Hippocampal formation (tissue), 2 donors: Measurements from ENCODE around the gene SVIL.

Experiments used
- DNase-seq, 2 donors: peaks; one replicate each; lab custom pipeline; 2025; lab: John Stamatoyannopoulos, UW

Gene SVIL

GRCh38 chr10:29634764-29635625, at the start of gene SVIL:
SVIL (minus strand) TSS chr10:29634971; CDS start chr10:29555058, 79,913 bp downstream.
- no peak for DNase-seq

- no peak for DNase-seq
These were observed 47.1 kb upstream of the SVIL start for GRCh38 chr10:29681676-29682448.

GRCh38 chr10:29680091-29680490, 45.3 kb upstream of the SVIL start:
- DNase-seq: no peak

- DNase-seq: no peak
These were observed 42.0 kb upstream of the SVIL start for GRCh38 chr10:29676732-29677131.

GRCh38 chr10:29675984-29676383, 41.2 kb upstream of the SVIL start:
- DNase-seq: no peak

- DNase-seq: no peak
These were observed 37.2 kb upstream of the SVIL start for GRCh38 chr10:29671968-29672367.

DNA sequence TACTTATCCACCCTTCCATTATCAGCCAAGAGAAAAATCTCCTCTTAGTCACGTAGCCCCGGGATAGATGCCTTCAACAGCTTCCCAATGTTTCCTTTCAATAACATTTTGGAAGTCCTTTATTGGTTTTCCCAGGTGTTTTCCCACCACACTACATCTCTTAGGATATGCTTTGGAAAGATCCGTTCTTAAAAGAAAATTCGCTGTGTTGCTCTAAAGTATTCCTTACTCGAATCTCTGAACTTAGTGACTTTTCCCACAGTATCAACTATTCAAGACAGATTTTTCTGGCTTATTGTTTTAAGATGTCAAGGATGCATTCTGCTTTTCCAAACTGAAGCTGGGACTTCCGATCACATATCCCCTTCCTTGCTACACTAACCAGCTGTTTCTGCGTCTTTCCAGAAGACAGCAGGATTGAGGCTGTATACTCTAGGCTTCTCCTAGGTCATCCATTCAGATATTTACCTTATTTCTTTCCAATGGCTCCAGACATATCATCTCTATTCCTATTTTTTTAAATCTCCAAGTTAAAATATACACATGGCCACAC, 36.5 kb upstream of the SVIL start:
- no peak for DNase-seq

DNA sequence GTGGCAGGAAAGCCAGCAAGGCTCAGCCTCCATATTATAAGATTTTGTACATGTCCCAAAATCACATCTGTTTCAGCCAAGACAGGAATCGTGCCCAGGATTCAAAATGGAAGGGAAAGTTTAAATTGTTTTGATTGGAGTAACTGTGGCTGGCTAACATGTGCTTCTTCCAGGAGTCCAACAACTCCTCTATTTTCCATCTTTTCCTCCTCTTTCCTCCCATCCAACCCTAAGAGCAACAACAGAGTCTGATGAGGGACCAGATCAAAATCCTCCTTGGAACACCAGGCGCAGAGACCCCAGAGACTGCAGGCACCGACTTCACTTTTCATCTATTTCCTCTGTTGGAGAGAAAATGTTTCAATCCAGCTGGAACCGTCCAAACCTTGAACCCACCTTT, 36.0 kb upstream of the SVIL start:
- no peak for DNase-seq

- DNase-seq: no peak
These were observed 34.4 kb upstream of the SVIL start for GRCh38 chr10:29669149-29669548.

- DNase-seq: no peak
These were observed 33.9 kb upstream of the SVIL start for GRCh38 chr10:29668628-29669027.

DNA sequence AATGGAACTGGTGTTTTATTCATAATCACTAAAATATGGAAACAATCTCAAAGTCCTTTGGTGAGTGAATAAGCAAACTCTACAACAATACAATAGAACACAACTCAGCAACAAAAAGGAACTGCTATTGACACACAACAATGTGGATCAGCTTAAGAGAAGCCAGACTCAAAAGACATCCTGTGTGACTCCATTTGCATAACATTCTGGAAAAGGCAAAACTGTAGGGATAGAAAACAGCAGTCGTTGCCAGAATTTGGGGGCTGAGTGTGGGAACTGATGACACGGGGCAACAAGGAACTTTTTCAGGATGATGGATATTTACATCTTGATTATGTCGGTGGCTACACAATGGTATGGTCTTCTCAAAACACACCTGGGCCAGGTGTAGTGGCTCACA, 32.4 kb upstream of the SVIL start:
- DNase-seq: no peak

DNA sequence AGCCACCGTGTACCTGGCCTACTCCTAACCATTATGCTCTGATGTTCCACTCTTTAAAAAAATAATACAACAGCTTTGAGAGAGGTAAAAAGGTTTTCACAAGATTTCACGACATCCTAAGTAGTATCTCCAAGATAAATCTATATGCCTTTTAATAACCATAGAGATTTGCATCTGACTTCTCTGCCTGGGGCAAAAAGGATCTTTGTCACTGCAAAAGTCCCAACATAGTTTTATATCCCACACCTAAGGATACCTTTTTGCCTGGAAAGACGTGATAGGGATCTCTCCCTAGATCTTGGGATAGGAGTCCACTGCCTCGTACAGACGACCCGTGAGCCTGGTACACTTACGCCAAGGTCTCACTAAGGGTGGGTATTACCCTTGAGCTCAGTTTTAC, 31.4 kb upstream of the SVIL start:
- no peak for DNase-seq

GRCh38 chr10:29663718-29664117, 28.9 kb upstream of the SVIL start:
- no peak for DNase-seq

GRCh38 chr10:29658984-29659965, 24.5 kb upstream of the SVIL start:
- DNase-seq: no peak

DNA sequence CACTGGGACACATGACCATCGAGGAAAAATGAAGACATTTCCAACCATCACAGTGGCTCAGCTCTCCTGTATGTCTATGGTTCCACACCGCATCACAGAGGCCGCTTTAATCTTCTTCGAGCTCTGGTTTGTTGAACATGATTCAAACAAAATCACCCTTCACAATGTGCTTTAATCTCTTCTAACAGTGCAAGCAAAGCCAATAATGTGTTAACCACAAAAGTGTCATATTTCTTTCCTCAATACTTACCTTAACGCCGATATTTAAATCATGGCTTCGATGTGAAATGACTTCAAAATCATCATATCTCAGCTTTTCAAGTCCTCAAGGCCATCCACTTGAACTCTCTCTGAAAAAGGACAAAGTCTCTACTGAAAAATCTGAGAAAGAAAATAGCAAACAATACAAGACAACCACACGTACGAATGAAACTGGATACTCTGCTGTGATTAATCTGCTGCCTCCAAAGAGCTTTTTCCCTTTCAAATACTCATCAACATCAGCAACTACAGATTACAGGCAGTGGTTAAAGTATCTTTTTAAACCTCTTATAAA, 23.0 kb upstream of the SVIL start:
- DNase-seq: no peak

DNA sequence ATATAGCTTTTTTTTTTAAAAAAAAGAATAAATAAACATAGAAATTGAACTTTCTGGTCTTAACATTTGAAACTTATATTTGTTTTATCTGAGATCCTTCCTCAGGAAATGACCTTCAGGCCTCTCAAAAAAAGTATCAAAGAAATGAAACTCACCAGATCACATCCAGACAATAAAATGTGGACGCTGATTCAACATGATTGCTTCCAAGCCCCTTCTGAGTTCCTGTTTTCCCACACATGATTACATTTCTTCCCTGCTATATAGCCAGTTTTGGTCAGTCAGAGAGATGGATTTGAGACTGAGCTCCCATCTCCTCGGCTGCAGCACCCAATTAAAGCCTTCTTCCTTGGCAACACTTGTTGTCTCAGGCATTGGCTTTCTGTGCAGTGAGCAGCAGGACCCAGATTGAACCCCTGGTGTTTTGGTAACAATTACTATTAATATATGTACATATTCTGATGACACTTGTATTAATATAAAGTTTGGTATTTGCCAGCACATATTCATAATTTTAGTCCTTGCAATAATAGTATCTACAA, 21.8 kb upstream of the SVIL start:
- DNase-seq: no peak

DNA sequence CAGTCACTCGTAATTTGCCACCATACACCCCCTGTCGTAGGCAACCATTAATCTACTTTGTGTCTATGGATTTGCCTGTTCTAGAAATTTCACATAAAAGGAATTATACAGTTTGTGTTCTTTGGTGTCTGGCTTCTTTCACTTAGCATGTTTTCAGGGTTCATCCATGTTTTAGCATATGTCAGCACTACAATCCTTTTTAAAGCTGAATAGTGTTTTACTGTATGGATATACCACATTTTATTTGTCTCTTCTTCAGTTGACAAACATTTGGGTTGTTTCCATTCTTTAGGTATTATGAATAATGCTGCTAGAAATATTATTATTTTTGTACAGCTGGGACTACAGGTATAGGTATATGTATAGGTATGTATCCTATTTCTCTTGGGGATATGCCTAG, 17.4 kb upstream of the SVIL start:
- DNase-seq: no peak

GRCh38 chr10:29651767-29652166, 17.0 kb upstream of the SVIL start:
- no peak for DNase-seq

DNA sequence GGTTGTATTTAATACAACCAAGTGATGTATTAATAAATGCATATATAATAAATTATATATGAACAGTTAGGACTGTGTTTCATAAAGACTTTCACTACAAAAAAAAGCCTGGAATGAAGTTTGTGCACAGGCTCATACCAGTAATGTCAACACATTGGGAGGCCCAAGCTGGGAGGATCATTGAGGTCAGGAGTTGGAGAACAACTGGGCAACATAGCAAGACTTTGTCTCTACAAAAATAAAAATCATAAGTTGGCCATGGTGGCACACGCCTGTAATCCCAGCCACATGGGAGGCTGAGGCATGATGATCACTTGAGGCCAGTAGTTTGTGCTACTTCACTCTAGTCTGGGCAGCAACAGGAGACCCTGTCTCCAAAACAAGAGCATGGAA, 15.8 kb upstream of the SVIL start:
- no peak for DNase-seq

- DNase-seq: no peak
These were observed 15.1 kb upstream of the SVIL start for GRCh38 chr10:29649561-29650551.
